ENCODE measurements around the gene BDH1.
"Not testable (repeated sequence)": the region's sequence is repeated elsewhere in the genome, so short reads cannot be mapped to it uniquely, and the experiment has no call there.

DNA sequence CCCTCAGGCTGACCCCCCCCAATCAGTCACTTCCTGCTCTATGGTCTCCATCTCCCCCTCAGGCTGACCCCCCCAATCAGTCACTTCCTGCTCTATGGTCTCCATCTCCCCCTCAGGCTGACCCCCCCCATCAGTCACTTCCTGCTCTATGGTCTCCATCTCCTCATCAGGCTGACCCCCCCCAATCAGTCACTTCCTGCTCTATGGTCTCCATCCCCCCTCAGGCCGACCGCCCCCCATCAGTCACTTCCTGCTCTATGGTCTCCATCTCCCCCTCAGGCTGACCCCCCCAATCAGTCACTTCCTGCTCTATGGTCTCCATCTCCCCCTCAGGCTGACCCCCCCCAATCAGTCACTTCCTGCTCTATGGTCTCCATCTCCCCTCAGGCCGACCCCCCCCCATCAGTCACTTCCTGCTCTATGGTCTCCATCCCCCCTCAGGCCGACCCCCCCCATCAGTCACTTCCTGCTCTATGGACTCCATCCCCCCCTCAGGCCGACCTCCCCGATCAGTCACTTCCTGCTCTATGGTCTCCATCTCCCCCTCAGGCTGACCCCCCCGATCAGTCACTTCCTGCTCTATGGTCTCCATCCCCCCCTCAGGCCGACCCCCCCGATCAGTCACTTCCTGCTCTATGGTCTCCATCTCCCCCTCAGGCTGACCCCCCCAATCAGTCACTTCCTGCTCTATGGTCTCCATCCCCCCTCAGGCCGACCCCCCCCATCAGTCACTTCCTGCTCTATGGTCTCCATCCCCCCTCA is 37.7 kb downstream of the BDH1 start:
- TF ChIP-seq NFIC (IDR thresholded peaks at IDR 0.05; ENCODE audit: low read length); TMF1 (CRISPR knock-in tag; IDR thresholded peaks at IDR 0.05; ENCODE audit: low read depth): not testable (repeated sequence)
- TF ChIP-seq, protein P1, sequence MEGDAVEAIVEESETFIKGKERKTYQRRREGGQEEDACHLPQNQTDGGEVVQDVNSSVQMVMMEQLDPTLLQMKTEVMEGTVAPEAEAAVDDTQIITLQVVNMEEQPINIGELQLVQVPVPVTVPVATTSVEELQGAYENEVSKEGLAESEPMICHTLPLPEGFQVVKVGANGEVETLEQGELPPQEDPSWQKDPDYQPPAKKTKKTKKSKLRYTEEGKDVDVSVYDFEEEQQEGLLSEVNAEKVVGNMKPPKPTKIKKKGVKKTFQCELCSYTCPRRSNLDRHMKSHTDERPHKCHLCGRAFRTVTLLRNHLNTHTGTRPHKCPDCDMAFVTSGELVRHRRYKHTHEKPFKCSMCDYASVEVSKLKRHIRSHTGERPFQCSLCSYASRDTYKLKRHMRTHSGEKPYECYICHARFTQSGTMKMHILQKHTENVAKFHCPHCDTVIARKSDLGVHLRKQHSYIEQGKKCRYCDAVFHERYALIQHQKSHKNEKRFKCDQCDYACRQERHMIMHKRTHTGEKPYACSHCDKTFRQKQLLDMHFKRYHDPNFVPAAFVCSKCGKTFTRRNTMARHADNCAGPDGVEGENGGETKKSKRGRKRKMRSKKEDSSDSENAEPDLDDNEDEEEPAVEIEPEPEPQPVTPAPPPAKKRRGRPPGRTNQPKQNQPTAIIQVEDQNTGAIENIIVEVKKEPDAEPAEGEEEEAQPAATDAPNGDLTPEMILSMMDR (CRISPR knock-in tag; IDR thresholded peaks at IDR 0.05), result not testable (repeated sequence)
- TF ChIP-seq, protein P2, sequence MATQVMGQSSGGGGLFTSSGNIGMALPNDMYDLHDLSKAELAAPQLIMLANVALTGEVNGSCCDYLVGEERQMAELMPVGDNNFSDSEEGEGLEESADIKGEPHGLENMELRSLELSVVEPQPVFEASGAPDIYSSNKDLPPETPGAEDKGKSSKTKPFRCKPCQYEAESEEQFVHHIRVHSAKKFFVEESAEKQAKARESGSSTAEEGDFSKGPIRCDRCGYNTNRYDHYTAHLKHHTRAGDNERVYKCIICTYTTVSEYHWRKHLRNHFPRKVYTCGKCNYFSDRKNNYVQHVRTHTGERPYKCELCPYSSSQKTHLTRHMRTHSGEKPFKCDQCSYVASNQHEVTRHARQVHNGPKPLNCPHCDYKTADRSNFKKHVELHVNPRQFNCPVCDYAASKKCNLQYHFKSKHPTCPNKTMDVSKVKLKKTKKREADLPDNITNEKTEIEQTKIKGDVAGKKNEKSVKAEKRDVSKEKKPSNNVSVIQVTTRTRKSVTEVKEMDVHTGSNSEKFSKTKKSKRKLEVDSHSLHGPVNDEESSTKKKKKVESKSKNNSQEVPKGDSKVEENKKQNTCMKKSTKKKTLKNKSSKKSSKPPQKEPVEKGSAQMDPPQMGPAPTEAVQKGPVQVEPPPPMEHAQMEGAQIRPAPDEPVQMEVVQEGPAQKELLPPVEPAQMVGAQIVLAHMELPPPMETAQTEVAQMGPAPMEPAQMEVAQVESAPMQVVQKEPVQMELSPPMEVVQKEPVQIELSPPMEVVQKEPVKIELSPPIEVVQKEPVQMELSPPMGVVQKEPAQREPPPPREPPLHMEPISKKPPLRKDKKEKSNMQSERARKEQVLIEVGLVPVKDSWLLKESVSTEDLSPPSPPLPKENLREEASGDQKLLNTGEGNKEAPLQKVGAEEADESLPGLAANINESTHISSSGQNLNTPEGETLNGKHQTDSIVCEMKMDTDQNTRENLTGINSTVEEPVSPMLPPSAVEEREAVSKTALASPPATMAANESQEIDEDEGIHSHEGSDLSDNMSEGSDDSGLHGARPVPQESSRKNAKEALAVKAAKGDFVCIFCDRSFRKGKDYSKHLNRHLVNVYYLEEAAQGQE (IDR thresholded peaks at IDR 0.05; ENCODE audit: borderline replicate concordance in 1 of 2, low read depth in 1 of 2, low read length in 2 of 2), result not testable (repeated sequence)
